HCT116 (cell line): Measurements from ENCODE around the gene CPNE5.

ENCODE experiments used
- EZH2 ChIP-seq: fragments of 200-600 bp; sonication (generic); IDR thresholded peaks from 2 replicates; pipeline ENCODE4 v1.6.1; 2017; ENCODE audit warnings: antibody characterized with exemption, mixed run types
- RAD21 ChIP-seq: IDR thresholded peaks from 2 replicates; pipeline ENCODE4 v1.6.1; 2012; ENCODE audit warnings: low read depth, mild to moderate bottlenecking
- TF ChIP-seq, protein P1 (sequence below), 3 experiments: fragments of 200-600 bp in 1 of 3; sonication (generic) in 1 of 3; IDR thresholded peaks in 2 of 3; conservative IDR thresholded peaks in 1 of 3; 2 replicates each; pipeline ENCODE4 v1.5.1; 2012 to 2017; ENCODE audit warnings: low read depth in 2 of 3, low read length in 2 of 3, antibody characterized with exemption in 1 of 3, borderline replicate concordance in 1 of 3, control low read depth in 1 of 3, mild to moderate bottlenecking in 1 of 3, mixed read lengths in 1 of 3, mixed run types in 1 of 3, moderate library complexity in 1 of 3; ENCODE audit not compliant: insufficient read depth in 1 of 3

DNA sequence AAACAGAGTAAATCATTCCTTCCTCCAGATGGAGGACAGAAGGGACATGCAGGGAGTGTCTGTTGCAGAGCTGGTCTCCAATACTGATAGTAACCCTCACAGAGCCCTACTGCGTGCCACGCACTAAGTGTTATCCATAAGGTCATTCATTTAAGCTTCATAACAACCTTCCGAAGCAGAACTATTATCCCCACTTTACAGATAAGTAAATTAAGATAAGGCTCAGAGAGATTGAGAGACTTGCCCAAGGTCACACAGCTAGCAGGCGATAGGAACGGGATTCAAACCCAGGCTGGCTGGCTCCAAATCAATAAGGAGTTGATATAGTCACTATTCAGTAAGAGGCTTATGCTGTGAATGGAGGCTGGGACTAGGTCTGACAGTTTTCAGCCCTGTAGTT, 30.6 kb downstream of the CPNE5 start:
- TF ChIP-seq, protein P1, sequence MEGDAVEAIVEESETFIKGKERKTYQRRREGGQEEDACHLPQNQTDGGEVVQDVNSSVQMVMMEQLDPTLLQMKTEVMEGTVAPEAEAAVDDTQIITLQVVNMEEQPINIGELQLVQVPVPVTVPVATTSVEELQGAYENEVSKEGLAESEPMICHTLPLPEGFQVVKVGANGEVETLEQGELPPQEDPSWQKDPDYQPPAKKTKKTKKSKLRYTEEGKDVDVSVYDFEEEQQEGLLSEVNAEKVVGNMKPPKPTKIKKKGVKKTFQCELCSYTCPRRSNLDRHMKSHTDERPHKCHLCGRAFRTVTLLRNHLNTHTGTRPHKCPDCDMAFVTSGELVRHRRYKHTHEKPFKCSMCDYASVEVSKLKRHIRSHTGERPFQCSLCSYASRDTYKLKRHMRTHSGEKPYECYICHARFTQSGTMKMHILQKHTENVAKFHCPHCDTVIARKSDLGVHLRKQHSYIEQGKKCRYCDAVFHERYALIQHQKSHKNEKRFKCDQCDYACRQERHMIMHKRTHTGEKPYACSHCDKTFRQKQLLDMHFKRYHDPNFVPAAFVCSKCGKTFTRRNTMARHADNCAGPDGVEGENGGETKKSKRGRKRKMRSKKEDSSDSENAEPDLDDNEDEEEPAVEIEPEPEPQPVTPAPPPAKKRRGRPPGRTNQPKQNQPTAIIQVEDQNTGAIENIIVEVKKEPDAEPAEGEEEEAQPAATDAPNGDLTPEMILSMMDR (IDR thresholded peaks at IDR 0.05 in 2 of 3, conservative IDR thresholded peaks at IDR 0.05 in 1 of 3; ENCODE audit: borderline replicate concordance in 1 of 3, insufficient read depth in 1 of 3, low read depth in 2 of 3, low read length in 2 of 3), result no peak
- no peak for TF ChIP-seq EZH2
- no peak for TF ChIP-seq RAD21
